HG03097 (cell line): Measurements from ENCODE around the gene RNFT2.
"Not testable (repeated sequence)": the region's sequence is repeated elsewhere in the genome, so short reads cannot be mapped to it uniquely, and the experiment has no call there.

ENCODE experiments used
- ATAC-seq: cut with Tn5 transposase; IDR thresholded peaks from one replicate; pipeline ENCODE4 v1.9.1; 2021; ENCODE audit not compliant: unreplicated experiment, low FRiP score

Gene RNFT2

DNA sequence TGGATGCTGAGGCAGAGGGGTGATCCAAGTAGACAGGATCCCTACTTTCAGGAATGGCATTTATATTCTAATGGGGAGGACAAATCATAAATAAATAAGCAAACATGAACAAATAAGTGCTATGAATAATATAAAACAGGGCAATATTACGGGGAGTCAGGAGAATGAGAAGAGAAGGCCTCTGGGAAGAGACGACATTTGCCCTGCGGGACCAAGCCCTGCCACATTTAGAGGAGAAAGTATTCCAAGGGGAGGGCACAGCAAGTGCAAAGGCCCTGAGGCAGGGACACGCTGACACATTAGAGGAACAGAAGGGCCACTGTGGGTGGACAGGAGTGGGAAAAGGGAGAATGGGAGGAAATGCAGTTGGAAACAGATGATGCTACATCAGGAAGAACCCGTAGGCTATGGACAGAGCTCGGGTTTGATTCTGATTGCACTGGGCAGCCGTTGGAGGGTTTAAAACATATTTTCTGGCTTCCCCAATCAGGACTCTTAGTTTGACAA, 1.3 kb downstream of the RNFT2 start:
- no peak for ATAC-seq

DNA sequence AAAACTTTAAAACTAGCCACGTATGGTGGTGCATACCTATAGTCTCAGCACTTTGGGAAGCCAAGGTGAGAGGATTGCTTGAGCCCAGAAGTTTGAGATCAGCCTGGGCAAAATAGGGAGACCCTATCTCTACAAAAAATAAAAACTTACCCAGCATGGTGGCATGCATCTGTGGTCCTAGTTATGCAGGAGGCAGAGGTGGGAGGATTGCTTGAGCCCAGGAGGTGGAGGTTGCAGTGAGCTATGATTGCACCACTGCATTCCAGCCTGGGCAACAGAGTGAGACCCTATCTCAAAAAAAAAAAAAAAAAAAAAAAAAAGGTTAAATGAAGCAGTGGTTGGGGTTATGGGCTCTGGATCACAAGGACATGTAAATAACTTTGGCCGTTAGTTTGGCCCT, 4.7 kb downstream of the RNFT2 start:
- ATAC-seq: not testable (repeated sequence)

DNA sequence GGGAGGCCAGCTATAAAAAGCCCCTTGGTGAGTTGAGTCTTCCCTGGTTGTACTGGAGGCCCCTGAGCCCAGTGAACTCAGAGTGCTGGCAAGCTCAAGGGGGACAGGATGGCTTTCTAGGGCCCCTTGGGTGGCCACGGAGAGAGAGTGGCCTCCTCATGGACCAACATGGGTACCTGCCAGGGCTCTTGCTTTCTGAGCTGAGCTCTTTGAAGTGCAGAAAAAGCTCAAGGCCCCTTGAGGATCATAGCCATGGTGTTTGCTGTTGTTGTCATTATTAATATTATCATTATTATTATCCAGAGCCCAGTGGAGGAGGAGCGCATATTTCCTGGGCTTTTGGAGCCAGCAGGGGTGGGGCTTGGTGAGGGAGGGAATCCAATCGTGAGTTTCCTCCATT, 6.7 kb downstream of the RNFT2 start:
- no peak for ATAC-seq

DNA sequence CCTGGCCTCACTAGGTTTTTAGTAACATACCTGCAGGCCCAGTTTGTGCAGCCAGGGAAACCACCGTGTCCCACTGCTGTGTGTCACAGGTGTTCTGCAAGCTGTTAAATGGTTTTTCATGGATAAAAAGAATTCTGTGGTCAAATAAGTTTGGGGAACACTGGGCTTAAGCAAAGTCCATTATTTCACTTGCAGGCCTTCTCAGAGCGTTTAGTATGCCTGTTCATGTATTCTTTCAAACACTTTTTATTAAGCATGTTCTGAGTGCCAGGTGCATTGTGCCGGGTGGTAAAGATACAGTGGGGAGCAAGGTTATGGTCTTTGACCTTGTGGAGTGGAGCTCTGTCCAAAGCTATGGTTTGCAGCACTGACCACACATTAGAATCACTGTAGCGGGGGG, 7.4 kb downstream of the RNFT2 start:
- ATAC-seq: no peak

DNA sequence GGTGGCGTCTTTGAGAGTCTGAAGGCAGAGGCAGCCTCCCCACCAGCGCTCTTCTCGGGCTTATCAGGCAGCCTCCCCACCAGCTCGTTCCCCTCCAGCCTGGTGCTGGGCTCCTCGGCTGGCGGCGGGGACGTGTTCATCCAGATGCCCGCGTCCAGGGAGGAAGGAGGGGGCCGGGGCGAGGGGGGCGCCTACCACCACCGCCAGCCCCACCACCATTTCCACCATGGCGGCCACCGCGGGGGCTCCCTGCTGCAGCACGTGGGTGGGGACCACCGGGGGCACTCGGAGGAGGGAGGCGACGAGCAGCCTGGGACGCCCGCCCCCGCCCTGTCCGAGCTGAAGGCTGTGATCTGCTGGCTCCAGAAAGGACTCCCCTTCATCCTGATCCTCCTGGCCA, 11.8 kb downstream of the RNFT2 start:
- ATAC-seq: no peak

DNA sequence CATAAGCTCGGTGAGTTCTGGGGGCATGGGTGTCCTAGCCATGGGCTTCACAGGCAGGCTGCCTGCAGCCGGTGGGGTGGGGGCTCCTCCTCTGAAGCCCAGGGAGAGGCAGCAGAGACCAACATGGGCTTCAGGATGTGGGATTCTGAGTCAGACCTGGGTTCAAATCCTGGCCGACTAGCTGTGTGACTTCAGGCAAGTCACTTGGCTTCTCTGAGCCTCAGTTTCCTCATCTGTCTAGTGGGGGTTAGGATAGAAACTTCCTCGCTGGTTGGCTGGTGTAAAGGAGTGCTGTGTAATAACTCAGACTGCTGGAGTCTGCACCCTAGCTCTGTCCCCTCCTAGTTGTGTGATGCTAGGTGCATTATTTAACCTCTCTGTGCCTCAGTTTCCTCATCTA, 12.2 kb downstream of the RNFT2 start:
- ATAC-seq: no peak

DNA sequence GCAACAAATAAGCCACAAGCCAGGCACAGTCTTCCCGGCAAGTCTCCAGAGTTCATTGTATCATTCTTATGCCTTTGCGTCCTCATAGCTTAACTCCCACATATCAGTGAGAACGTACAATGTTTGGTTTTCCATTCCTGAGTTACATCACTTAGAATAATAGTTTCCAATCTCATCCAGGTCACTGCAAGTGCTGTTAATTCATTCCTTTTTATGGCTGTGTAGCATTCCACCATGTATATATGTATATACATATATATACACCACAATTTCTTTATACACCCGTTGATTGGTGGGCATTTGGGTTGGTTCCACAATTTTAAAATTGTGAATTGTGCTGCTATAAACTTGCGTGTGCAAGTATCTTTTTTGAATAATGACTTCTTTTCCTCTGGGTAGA, 16.0 kb downstream of the RNFT2 start:
- not testable (repeated sequence) for ATAC-seq

DNA sequence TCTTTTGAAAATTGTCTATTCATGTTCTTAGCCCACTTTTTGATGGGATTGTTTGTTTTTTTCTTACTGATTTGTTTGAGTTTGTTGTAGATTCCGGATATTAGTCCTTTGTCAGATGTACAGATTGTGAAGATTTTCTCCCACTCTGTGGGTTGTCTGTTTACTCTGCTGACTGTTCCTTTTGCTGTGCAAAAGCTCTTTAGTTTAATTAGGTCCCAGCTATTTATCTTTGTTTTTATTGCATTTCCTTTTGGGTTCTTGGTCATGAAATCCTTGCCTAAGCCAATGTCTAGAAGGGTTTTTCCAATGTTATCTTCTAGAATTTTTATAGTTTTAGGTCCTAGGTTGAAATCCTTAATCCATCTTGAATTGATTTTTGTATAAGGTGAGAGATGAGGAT, 16.7 kb downstream of the RNFT2 start:
- ATAC-seq: not testable (repeated sequence)

DNA sequence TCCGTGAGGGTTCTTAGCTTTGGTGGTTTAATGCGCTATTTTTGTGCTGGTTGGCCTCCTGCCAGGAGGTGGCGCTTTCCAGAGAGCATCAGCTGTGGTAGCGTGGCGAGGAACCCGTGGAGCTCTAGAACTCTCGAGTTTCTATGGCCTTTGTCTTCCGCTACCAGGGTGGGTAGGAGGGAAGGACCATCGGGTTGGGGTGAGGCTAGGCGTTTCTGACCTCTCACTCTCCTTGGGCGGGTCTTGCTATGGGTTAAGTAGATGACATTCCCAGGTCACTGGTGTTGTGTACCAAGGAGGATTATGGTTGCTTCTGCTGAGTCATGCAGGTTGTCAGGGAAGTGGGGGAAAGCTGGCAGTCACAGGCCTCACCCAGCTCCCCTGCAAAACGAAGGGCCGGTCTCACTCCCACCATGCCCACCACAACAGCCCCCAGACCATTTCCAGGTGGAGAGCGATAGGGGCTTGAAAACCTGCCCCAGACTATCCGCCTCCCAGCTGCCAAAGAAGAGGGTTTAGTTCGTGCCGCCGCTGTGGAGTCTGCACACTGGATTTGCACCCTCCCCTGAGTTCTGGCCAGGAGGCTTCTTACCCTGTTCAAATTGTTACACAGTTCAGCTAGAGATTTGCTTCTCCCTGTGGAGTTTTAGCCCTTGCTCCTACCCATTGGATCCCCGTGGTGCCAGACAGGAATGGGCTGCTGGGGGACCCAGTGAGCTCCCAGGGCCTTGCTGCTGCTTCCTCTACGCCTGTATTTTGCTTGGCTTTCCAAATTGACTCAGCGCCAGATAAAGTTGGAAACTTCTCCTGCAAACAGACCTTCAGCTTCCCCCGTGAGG, 21.9 kb downstream of the RNFT2 start:
- no peak for ATAC-seq

DNA sequence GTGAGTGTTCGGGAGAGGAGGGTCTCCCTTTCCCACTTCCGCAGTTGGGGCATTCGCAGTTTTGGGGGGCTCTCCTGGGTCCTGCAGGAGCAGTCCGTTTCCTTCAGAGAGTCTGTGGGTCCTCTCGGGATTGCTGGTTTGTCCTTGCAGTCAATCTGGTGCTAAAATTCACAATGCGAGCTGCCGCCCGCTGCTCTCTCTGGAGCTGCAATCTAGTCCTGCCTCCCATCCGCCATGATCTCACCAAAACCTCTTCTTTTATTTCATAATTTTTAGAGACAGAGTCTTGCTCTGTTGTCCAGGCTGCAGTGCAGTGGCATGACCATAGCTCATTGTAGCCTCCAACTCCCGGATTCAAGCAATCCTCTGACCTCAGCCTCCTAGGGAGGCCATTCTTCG, 22.5 kb downstream of the RNFT2 start:
- ATAC-seq: no peak

DNA sequence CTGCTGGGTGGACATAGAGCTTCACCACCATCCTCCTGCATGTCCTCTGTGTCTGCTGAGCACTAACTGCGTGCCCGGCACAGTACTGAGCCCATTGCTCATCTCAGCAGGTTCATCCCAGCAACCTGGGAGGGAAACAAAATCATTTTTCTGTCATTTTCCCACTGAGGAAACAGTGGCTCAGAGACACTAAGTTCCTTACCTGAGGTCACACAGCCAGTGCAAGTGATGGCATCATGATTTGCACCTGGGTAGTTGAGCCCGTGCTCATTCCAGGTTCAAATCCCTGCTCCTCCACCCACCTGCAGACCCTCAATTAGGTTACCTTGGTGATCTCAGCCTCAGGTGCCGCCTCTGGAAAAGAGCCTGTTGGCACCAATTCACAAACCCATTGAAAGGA, 23.4 kb downstream of the RNFT2 start:
- no peak for ATAC-seq

DNA sequence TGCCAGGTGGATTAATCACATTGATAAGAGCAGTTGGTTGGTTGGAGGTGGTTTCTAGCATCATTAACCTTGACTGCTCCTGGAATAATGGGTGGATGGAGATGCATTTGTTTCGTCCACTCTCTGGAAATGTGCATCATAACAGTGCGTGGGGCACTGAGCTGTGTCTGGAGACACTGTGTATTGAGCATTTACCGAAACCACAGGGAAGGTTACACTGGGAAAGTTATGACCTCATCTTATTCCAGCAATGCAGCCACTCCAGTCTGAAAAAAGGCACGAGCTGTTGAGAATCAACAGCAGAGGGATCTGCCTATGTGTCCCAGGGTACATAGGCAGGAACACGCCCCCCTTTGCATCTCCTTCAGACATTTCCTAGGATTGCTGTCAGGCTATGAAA, 27.2 kb downstream of the RNFT2 start:
- ATAC-seq: no peak

DNA sequence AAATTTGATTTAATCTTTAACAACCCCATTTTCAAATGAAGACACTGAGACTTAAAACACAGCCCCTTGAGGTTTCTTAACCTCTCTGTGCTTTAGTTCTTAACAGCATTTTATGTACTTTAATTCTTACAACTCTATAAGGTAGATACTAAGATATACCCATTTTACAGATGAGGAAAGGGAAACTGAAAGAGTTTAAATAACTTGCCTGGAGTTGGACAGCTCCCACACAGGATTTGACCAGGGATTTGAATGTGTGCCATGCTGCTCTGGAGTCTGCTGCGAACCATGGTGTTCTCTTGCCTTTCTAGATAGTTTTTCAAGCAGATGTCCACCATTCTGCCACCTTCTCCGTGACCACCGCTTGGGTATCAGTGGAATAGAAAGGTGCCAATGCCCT, 28.2 kb downstream of the RNFT2 start:
- no peak for ATAC-seq

DNA sequence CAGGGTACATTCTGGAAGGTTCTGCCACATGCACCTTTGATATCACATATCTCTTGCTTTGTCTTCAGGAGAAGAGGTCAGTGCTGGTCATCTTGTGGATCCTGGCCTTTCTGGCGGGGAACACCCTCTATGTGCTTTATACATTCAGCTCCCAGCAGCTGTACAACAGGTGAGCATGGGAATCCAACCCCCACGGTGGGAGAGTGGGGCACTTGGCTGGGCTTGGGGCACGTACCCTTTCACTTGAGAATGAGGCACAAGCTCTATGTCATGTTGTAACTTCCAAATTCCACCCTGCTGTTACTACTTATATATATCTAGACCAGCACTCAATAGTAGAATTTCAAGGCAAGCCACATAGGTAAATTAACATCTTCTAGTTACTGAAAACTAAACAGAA, 28.6 kb downstream of the RNFT2 start:
- no peak for ATAC-seq

DNA sequence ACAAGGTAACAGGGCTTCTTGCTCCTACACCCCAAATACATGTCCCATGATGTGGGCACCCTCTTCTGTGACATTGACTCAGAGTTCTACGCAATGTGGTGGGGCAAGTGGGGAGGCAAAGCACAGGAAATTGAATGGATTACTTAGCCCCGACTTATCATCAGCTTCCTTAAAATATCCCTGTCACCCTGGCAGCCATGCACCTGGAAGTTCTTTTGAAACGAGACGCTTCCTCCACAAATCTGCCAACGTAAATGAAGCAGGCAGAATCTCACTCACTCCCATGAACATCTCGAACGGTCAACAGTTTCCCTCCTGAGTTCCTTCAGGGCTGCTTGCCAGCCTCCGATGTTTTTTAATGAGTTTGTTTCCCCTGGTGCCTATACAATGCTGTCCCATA, 33.5 kb downstream of the RNFT2 start:
- ATAC-seq: no peak

DNA sequence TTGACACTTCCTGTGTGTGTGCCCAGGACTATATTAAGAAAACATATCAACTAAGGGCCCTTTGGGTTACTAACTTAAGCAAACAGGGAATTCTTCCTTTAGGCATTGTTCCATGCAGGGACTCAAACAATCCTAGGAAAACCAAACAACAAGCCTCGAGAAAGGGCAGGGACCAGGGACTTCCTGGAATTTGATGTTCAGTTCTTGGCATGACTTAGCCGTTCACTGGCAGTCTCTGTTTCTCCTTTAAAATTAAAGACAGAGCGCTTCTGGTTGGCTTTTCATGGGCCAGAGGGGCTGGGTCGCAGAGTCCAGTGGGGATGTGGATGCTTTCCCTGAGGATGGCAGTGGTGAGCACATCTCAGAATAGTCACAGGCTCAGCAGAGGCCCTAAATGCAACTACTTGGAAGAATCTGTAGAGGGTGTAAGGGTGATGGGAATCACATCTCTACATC, 35.2 kb downstream of the RNFT2 start:
- ATAC-seq: no peak

DNA sequence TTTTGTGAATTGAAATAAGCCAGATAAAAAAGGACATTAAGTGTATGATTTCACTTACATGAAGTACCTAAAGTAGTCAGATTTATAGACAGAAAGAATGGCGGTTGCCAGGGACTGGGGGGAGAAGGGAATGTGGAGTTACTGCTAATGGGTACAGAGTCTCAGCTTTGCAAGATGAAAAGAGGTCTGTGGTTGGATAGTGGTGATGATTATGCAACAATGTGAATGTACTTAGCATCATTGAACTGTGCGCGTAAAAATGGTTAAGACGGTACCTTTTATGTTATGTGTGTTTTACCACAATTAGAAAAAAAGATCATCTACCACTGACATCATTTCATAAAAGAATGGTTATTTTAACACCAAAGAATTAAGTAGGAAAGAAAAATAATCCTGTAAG, 35.9 kb downstream of the RNFT2 start:
- ATAC-seq: no peak

DNA sequence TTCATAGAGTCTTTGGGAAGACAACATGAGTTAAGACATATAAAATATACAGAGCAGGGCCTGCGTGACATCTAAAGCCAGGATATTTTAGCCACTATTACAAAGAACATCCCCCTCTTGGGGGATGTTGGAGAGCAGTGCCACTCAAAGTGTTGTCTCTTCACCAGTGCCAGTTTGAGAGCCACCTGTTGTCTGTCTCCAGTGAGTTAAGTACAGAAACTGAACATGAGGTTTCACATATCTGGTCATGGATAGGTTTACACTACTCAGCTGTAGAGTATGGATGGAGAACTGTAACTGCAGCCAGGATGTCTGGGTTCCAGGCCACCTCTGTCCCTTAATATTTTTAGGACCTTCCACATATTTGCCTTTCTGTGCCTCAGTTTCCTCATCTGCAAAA, 39.1 kb downstream of the RNFT2 start:
- ATAC-seq: no peak

DNA sequence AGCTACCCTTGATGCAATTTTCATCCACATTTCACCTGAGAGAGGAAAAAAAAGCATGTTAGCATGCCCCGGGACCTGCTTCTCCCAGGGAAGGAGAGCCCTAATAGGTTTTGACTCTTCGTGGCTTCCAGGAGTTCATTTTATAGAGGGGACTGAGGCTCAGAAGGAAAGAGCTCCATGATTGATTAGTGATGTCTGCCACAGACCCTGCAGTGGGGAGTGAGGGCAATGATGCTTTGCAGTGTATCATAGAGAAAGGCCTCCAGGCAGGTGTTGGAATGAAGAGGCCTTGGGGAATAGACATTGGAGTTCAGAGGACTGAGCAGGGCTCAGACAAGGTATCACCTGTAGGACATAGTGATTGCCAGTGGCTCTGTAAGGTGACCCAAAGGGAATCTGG, 41.5 kb downstream of the RNFT2 start:
- ATAC-seq: no peak

DNA sequence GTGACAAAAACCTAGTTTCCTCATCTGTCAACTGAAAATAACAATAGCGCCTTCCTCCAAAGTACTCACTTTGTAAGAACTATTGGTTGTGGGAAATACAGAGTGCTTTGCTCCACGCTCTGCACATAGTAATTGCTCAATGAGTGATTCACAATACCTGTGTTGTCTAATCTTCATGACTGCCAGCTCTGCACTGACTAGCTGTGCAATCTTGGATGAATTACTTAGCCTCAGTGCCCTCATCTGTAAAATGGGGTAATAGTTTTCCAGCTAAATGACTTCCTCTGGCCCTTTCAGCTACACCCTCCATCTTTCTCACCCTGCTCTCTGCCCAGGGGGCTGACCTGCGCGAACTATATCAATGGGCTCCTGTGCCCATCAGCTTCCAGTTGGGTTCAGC, 42.8 kb downstream of the RNFT2 start:
- no peak for ATAC-seq

DNA sequence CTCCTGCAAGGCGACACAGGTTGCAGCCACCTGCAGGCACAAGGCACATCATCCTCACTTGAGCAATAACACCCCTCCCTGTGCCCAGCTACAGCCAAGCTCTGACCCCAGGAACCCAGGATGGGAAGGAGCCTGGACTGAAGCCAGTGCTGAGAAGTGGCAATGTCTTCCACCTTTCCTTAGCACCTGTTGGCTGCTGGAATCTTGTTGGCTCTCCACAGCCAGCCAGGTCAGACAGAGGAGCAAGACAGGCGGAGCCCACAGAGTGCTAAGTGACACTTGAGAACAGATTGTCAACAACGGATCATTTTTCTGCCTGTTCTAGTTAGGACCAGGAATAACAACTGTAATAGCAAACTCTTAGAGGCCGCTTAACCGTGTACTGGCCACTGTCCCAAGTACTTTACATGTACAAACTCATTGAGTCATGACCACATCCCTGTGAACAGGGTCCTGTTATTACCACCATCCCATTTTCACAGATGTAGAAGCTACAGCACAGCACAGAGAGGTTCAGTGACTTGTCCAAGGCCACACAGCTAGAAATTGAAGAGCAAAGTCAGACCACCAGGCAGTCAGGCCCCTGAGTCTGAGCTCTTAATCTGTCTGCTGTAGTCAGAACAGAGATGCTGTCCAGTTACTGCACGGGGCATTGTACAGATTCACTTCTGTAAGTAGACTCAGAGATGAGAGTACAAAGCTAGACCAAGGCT, 45.6 kb downstream of the RNFT2 start:
- ATAC-seq: no peak

DNA sequence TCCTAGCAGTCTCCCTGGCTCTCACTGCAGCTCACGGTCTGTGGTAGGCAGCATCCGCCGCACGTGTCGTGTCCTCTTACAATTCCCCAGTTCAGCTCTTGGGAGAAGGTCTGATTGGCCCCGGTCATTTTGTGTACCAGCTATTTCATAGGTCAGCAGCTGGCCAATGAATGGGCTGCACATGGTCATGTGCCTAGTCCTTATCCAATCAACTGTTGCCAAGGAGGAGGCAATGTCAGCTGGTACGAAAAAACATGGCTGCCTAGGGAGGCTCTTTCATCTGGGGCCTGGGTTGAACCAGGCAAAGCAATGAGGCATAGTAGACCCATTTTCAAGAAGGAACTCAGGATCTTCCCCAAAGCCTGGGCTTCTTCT, 46.1 kb downstream of the RNFT2 start:
- ATAC-seq: no peak
